ENCODE data around the gene CHST5.

DNA sequence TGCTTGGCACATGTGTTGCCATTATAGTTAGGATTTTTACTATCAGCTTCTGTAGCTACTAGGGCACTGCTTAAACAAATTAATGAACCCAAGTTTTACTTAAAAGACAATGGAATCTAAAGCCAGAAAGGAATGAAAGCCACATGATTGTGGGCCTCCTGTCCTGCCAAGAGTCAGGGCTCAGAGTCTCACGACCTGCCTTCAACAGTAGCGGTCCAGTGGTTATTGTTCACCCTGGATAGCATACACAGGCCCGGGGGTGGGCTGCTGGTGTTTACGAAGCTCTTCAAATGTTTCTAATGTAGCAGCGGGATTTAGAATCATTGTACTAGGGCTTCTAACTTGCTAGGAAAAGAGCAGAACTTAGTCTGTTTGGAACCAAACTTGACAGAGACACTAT, 38.0 kb upstream of the CHST5 start:
- TF ChIP-seq, protein P1, sequence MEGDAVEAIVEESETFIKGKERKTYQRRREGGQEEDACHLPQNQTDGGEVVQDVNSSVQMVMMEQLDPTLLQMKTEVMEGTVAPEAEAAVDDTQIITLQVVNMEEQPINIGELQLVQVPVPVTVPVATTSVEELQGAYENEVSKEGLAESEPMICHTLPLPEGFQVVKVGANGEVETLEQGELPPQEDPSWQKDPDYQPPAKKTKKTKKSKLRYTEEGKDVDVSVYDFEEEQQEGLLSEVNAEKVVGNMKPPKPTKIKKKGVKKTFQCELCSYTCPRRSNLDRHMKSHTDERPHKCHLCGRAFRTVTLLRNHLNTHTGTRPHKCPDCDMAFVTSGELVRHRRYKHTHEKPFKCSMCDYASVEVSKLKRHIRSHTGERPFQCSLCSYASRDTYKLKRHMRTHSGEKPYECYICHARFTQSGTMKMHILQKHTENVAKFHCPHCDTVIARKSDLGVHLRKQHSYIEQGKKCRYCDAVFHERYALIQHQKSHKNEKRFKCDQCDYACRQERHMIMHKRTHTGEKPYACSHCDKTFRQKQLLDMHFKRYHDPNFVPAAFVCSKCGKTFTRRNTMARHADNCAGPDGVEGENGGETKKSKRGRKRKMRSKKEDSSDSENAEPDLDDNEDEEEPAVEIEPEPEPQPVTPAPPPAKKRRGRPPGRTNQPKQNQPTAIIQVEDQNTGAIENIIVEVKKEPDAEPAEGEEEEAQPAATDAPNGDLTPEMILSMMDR (conservative IDR thresholded peaks at IDR 0.05; ENCODE audit: low read depth, low read length) = no peak
- TF ChIP-seq EZH2 (IDR thresholded peaks at IDR 0.05; ENCODE audit: borderline replicate concordance, low read depth, low read length, poor library complexity, severe bottlenecking) = no peak
